Right lobe of liver (tissue), 4 donors: ENCODE measurements around the gene ALG9.

Experiments used
- POLR2A ChIP-seq: fragments of 450-650 bp; IDR thresholded peaks from one replicate; pipeline ENCODE4 v1.6.1; 2017; ENCODE audit warnings: antibody characterized with exemption, mild to moderate bottlenecking
- TF ChIP-seq, protein P1 (sequence below), 4 donors: fragments of 200-600 bp in 3 of 4; fragments of 450-650 bp in 1 of 4; IDR thresholded peaks; one replicate each; pipeline versions ENCODE4 v1.5.1 to v1.8.0; 2016 to 2022; ENCODE audit warnings: antibody characterized with exemption in 4 of 4, mild to moderate bottlenecking in 2 of 4
- donor health status: DM: no; HTN: no; CAD: no.
- donor health status: DM: no; HTN: no; CAD: no.
- donor health status: DM: no; HTN: yes; CAD: no.

DNA sequence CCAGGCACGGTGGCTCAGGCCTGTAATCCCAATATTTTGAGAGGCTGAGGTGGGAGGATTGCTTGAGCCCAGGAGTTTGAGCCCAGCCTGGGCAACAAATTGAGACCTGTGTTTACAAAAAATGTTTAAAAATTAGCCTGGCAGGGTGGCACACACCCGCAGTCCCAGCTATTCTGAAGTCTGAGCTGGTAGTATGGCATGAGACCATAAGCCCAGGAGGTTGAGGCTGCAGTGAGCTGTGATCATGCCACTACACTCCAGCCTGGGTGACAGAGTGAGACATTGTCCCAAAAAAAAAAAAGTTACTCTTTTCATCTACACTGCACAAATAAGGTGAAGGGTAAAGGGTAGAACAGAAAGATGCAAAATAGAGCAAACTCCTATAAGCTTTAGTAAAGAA lies 82.9 kb downstream of the ALG9 start:
- TF ChIP-seq, protein P1, sequence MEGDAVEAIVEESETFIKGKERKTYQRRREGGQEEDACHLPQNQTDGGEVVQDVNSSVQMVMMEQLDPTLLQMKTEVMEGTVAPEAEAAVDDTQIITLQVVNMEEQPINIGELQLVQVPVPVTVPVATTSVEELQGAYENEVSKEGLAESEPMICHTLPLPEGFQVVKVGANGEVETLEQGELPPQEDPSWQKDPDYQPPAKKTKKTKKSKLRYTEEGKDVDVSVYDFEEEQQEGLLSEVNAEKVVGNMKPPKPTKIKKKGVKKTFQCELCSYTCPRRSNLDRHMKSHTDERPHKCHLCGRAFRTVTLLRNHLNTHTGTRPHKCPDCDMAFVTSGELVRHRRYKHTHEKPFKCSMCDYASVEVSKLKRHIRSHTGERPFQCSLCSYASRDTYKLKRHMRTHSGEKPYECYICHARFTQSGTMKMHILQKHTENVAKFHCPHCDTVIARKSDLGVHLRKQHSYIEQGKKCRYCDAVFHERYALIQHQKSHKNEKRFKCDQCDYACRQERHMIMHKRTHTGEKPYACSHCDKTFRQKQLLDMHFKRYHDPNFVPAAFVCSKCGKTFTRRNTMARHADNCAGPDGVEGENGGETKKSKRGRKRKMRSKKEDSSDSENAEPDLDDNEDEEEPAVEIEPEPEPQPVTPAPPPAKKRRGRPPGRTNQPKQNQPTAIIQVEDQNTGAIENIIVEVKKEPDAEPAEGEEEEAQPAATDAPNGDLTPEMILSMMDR (IDR thresholded peaks at IDR 0.05) = no peak
- TF ChIP-seq POLR2A = no peak
